ENCODE measurements around the gene OR6C76.

- TF ChIP-seq EZH2 (IDR thresholded peaks at IDR 0.05; ENCODE audit: low read depth, unreplicated experiment), result no peak
- TF ChIP-seq POLR2AphosphoS5 (IDR thresholded peaks at IDR 0.05; ENCODE audit: low read depth), result no peak
- no peak for TF ChIP-seq CTCF (conservative IDR thresholded peaks at IDR 0.05; ENCODE audit: low read depth in 2 of 2)
- no peak for TF ChIP-seq EZH2phosphoT487 (IDR thresholded peaks at IDR 0.05; ENCODE audit: unreplicated experiment)
- no peak for TF ChIP-seq ETS1 (IDR thresholded peaks at IDR 0.05)
- no peak for TF ChIP-seq REST (IDR thresholded peaks at IDR 0.05; ENCODE audit: unreplicated experiment)
- no peak for TF ChIP-seq JUNB (IDR thresholded peaks at IDR 0.05; ENCODE audit: unreplicated experiment)
- no peak for TF ChIP-seq CREB1 (CRISPR knock-in tag; IDR thresholded peaks at IDR 0.05; ENCODE audit: low read depth)
Observed at GRCh38 chr12:55416961-55417360, 9.1 kb upstream of the OR6C76 start.

Data from GM23338 (cell line).